Fibroblast of lung (primary cell): ENCODE data around the gene FALEC. TPM values are rescaled to one million over a fixed set of nuclear protein-coding genes. Genes with fewer than 3 reads are reported as not detected.

Experiments
- DNase-seq, 2 donors: peaks; one replicate each; pipeline versions ENCODE4 v3.0.0 to v3.0.0-alpha.2; 2010; ENCODE audit warnings: low read depth in 2 of 2
- H2AFZ ChIP-seq: 2 replicates; pipeline ENCODE4 v1.5.1; 2012; ENCODE audit warnings: low read length, control low read depth, inconsistent platforms
- H3K27ac ChIP-seq: 2 replicates; pipeline ENCODE4 v1.5.1; 2011; ENCODE audit warnings: low read length, control low read depth; ENCODE audit not compliant: insufficient read depth
- H3K27me3 ChIP-seq: 2 replicates; pipeline ENCODE4 v1.5.1; 2011; ENCODE audit warnings: mild to moderate bottlenecking, low read length; ENCODE audit not compliant: control insufficient read depth, insufficient read depth
- H3K36me3 ChIP-seq: 2 replicates; pipeline ENCODE4 v1.5.1; 2011; ENCODE audit warnings: low read length; ENCODE audit not compliant: control insufficient read depth, insufficient read depth
- H3K4me1 ChIP-seq: 2 replicates; pipeline ENCODE4 v1.5.1; 2011; ENCODE audit warnings: low read length; ENCODE audit not compliant: control insufficient read depth, insufficient read depth; ENCODE audit errors: extremely low read depth
- H3K4me2 ChIP-seq: 2 replicates; pipeline ENCODE4 v1.5.1; 2011; ENCODE audit warnings: low read length, control low read depth; ENCODE audit not compliant: insufficient read depth; ENCODE audit errors: extremely low read depth
- H3K4me3 ChIP-seq, 4 experiments: fragments of 200-600 bp in 1 of 4; sonication (generic) in 1 of 4; replicated peaks in 1 of 4; 2 replicates each; pipeline ENCODE4 v1.5.1; 2011 to 2016; ENCODE audit warnings: low read length in 4 of 4, low read depth in 3 of 4, mild to moderate bottlenecking in 3 of 4, control low read depth in 2 of 4, inconsistent platforms in 1 of 4, mixed read lengths in 1 of 4; ENCODE audit not compliant: insufficient read depth in 1 of 4; ENCODE audit errors: control extremely low read depth in 1 of 4
- H3K79me2 ChIP-seq: 2 replicates; pipeline ENCODE4 v1.5.1; 2012; ENCODE audit warnings: mild to moderate bottlenecking, low read length, inconsistent platforms; ENCODE audit not compliant: control insufficient read depth, insufficient read depth
- H3K9ac ChIP-seq: 2 replicates; pipeline ENCODE4 v1.5.1; 2011; ENCODE audit warnings: mild to moderate bottlenecking, low read length, control low read depth; ENCODE audit not compliant: insufficient read depth
- H3K9me3 ChIP-seq: 2 replicates; pipeline ENCODE4 v1.5.1; 2012; ENCODE audit warnings: low read depth, low read length; ENCODE audit not compliant: control insufficient read depth, insufficient read depth
- H4K20me1 ChIP-seq: 2 replicates; pipeline ENCODE4 v1.5.1; 2011; ENCODE audit warnings: low read length; ENCODE audit not compliant: control insufficient read depth, insufficient read depth; ENCODE audit errors: extremely low read depth
- CTCF ChIP-seq, 2 donors: IDR thresholded peaks in 1 of 2; conservative IDR thresholded peaks in 1 of 2; 1 replicate in 1 of 2; 2 replicates in 1 of 2; pipeline ENCODE4 v1.5.1; 2011 to 2012; ENCODE audit warnings: low read length in 2 of 2, control low read depth in 1 of 2, inconsistent platforms in 1 of 2, low read depth in 1 of 2, mild to moderate bottlenecking in 1 of 2
- EZH2 ChIP-seq: IDR thresholded peaks from 2 replicates; pipeline ENCODE4 v1.5.1; 2012; ENCODE audit warnings: low read length, control low read depth, mild to moderate bottlenecking; ENCODE audit errors: missing control alignments
- polyA plus RNA-seq, 2 donors: library from polyadenylated mRNA; depleted of rRNA in 1 of 2; stranded (reverse) in 1 of 2; unstranded in 1 of 2; fragments of >200 nt; gene quantifications; 2 replicates each; pipeline ENCODE4 v1.2.1, GENCODE V29; 2011 to 2012; ENCODE audit warnings: missing spikeins in 1 of 2
- total RNA-seq: library from RNA; depleted of rRNA; stranded (reverse); fragments of >200 nt; gene quantifications from 2 replicates; pipeline ENCODE4 v1.2.1, GENCODE V29; 2014

Gene FALEC
- total and polyA plus RNA-seq, 2 donors (not counting 1 experiment from before 2014, with no cell fraction given) = 0.83 TPM; not detected in 1

GRCh38 chr1:150532860-150533259 is 17.3 kb downstream of the FALEC start:
- Histone ChIP-seq H3K27ac (no peak overlapping the region), H4K20me1 (no peaks in the 10 kb centered on the region), H3K4me3 (no peak overlapping the region), H3K27me3 (no peaks in the 10 kb centered on the region), H3K9ac (no peak overlapping the region), H3K79me2 (no peaks in the 10 kb centered on the region), H3K9me3 (no peaks in the 10 kb centered on the region), H3K4me1 (peaks cover 12% of the 10 kb centered on the region), H3K36me3 (no peaks in the 10 kb centered on the region), H2AFZ (no peak overlapping the region), H3K4me2 (no peak overlapping the region)
- TF ChIP-seq CTCF (conservative IDR thresholded peaks at IDR 0.05 in 1 of 2, IDR thresholded peaks at IDR 0.05 in 1 of 2; ENCODE audit: low read depth in 1 of 2, low read length in 2 of 2) (no peak), EZH2 (no peak)
- peak in 1 of 2 donors; percentile 43 for DNase-seq

GRCh38 chr1:150534002-150534401 is 18.4 kb downstream of the FALEC start:
- H3K9ac ChIP-seq = no peak overlapping the region
- H4K20me1 ChIP-seq = no peaks in the 10 kb centered on the region
- H3K27ac ChIP-seq = no peak overlapping the region
- no peaks in the 10 kb centered on the region for H3K9me3 ChIP-seq
- DNase-seq = no peak
- H3K27me3 ChIP-seq = no peaks in the 10 kb centered on the region
- H3K36me3 ChIP-seq = no peaks in the 10 kb centered on the region
- TF ChIP-seq EZH2 (no peak), CTCF (conservative IDR thresholded peaks at IDR 0.05 in 1 of 2, IDR thresholded peaks at IDR 0.05 in 1 of 2; ENCODE audit: low read depth in 1 of 2, low read length in 2 of 2) (no peak)
- H3K4me3 ChIP-seq = no peak overlapping the region
- H3K4me1 ChIP-seq = peaks cover 12% of the 10 kb centered on the region
- no peaks in the 10 kb centered on the region for H3K79me2 ChIP-seq
- no peak overlapping the region for H3K4me2 ChIP-seq
- H2AFZ ChIP-seq = no peak overlapping the region

- TF ChIP-seq EZH2 = no peak
- no peak for TF ChIP-seq CTCF (conservative IDR thresholded peaks at IDR 0.05 in 1 of 2, IDR thresholded peaks at IDR 0.05 in 1 of 2; ENCODE audit: low read depth in 1 of 2, low read length in 2 of 2)
- H3K36me3 ChIP-seq = no peaks in the 10 kb centered on the region
- peaks cover 12% of the 10 kb centered on the region for H3K4me1 ChIP-seq
- no peaks in the 10 kb centered on the region for H3K79me2 ChIP-seq
- H3K9me3 ChIP-seq = no peaks in the 10 kb centered on the region
- H3K27ac ChIP-seq = no peak overlapping the region
- H3K27me3 ChIP-seq = no peaks in the 10 kb centered on the region
- no peak overlapping the region for H3K9ac ChIP-seq
- H3K4me3 ChIP-seq = no peak overlapping the region
- DNase-seq = peak in 1 of 2 donors; percentile 91
- H4K20me1 ChIP-seq = no peaks in the 10 kb centered on the region
- no peak overlapping the region for H2AFZ ChIP-seq
- H3K4me2 ChIP-seq = peak overlapping the region; percentile 44
These were observed 20.1 kb downstream of the FALEC start for GRCh38 chr1:150535511-150536287.
